HG03521 (cell line): ENCODE results near the gene TMTC2.

Experiments
- ATAC-seq: cut with Tn5 transposase; IDR thresholded peaks from one replicate; pipeline ENCODE4 v1.9.1; 2021; ENCODE audit warnings: mild to moderate bottlenecking, moderate library complexity; ENCODE audit not compliant: unreplicated experiment

The TMTC2 gene

DNA sequence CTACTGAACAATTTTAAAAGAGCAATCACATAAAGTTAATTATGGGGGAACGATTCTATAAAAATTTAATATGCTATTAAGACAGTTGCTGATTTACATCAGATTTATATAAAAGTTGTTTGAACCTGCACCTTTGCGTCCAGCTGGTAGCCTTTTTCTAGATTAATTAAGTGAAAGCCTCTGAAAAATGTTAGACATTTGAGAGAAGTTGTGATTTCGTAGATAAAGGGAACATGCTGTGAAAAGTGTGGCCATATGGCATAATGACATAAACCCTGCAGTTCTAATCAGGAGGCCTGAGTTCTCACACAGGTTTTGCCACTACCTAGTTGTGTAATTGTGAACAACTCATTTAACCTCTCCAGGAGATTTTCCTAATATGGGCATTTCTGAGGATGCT is 187.2 kb downstream of the TMTC2 start:
- no peak for ATAC-seq

DNA sequence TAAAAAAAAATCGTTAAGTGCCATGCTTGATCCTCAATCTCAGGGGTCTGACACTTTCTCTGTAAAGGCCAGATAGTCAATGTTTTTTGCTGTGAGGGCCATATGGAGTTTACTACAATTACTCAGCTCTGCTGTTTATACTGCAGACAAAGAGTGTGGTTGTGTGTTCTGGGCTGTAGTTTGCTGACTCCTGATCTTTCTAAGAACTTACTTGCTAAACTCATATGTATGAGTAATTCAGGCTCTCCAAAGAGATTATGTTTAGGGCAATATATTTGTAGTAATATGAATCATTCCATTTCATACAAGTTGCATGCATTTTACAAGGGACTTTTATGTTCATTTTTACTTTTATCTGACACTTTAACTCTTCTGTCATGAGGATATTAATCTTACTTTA is 188.2 kb downstream of the TMTC2 start:
- no peak for ATAC-seq

DNA sequence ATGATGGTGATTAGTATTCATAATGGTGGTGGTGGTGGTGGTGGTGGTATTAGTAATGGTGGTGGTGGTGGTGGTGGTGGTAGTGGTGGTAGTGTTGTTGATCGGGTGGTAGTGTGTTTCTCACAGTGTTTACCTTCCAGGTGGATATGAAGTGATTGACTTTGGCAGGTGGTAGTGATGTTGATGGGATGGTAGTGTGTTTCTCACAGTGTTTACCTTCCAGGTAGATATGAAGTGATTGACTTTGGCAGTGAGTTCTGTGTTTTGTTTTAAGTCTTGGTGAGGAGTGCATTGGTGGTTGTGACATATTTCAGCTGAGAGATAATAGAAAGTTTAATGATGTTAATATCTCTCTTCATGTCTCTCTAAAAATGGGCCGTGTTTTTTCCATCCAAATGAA is 189.4 kb downstream of the TMTC2 start:
- no peak for ATAC-seq

DNA sequence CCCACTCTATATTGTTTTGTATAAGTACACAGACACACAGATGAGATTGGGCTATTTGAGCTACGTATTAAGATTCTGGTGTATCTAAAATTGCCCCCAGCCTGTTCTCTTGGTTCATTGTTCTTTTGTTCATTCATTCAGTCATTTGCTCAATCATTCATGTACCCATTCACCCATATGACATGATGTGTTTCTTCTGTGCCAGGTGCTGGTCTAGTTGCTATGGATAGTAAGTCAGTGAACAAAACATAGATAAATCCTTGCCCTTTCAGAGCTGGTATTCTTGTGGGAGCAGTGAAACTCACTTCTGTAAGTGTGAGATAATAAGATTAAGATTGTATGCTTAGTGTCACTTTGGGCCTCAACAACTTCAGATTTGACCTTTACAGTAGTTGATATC is 191.3 kb downstream of the TMTC2 start:
- ATAC-seq, result no peak

DNA sequence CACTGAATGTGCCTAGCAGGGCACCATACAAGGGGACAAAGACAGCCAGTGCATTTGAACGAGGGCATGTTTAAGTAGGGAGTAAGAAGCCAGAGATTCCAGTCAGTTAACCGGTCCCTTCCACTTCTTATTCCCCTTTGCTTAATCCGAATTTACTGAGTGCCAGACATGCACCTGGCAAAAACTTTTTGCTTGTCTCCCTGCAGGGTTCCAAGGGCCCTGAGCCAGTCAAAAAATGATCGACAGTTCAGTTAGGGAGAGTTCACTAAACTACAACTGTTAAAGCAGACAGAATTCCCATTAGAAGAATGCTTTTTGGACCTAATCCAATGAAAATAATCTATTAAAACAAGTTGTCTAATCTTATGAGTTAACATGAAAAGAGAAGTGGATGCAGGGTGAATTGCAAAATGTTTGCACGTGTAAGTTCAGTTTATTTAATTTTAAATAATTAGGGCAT is 193.8 kb downstream of the TMTC2 start:
- no peak for ATAC-seq

DNA sequence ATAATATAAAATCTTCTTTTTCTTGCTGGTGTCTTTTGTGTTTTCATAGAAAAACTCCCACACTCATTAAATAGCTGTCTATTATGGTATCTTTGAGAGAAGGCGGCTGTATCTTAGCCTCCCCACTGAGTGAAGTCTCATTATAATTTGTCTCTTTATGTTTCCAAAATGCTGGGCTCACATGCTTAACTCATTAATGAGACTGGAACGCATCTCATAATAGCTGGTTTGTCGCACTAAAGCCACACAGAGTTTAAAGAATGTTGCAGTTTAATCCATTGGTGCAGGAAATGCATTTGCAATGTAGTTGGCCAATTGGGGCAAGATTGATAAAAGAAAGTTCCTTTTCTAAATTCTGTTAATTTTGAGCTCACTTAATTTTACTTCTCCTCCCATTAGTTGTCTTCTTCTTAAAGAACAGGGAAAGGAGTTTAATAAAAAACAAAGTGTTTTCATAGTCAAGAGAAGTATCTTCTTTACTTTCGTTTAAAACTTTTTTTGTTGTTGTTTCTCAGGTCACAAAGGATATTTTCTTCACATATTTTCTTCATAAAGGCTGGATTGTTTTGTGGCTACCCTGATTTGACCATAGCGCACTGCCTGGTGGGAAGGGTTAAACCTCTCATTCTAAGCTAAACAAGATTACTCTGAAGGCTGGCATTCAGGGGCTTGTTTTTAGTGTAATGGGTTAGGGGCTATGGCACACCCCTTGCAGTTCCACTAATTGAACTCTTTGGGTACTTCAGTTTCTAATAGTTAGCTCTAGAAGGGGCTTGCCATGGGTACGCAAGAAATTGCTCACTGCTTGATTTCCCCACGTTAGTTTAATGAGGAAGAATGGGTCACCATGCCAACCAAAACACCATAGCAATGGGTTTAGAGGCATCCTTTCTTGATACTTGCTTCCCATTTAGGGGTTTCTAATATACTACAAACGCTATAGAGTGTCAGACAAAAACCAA is 197.0 kb downstream of the TMTC2 start:
- no peak for ATAC-seq

DNA sequence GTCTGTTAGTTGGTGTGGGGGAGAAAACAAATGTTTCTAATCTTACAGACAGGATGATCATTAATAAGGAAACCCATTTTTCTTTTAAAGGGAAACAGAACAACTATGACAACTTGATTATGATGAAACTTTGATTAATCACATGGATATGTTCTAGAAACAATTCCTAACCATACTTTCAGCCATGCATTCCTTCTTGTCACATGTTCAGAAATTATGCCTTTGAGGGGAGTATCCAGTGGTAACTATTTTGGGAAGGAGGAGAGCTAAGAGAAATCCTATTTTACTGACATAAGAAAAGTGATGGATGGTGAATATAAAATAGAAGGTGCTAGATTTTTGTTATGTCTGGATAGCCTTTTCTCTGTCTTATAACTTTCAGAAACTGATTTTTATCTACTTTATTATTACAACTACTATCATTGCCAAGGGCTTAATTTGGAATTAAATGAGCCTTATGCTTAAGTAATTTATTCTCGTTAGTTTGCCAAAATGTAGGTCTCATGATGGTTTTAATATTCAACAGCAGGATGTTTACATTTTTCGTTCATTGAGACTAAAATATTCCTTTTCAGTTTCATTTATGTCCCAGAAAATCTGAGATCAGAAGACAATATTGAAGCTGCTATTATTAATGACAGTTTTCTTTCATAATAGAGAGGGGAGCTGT is 200.1 kb downstream of the TMTC2 start:
- ATAC-seq, result no peak

DNA sequence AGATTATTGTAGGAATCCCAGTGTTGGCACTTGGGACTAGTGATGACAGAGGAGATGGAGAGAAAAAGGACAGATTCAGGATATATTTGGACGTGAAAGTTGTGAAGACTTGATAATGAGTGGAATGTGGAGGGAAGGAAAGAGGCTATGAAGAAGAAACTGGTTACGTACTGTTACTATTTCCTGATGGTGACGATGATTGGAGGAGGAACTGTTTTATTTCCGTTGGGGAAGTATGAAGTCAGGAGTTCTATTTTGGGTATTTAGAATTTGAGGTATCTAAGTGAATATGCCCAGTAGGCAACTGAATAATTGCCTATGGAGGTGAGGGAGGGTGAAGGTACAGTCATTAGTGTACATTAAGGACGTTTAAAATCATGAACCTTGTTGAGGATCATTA is 207.2 kb downstream of the TMTC2 start:
- ATAC-seq, result no peak

DNA sequence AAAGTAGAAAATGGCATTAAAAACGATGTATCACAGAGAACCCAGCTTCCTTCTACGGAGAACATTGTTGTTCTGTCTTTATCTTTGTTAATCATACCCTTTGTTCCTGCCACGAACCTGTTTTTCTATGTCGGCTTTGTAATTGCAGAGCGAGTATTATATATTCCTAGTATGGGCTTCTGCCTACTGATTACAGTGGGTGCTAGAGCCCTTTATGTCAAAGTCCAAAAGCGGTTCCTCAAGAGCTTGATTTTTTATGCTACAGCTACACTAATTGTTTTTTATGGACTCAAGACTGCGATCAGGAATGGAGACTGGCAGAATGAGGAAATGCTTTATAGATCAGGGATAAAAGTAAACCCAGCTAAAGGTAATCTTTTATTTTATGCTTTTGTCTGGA is 209.6 kb downstream of the TMTC2 start:
- ATAC-seq, result no peak

DNA sequence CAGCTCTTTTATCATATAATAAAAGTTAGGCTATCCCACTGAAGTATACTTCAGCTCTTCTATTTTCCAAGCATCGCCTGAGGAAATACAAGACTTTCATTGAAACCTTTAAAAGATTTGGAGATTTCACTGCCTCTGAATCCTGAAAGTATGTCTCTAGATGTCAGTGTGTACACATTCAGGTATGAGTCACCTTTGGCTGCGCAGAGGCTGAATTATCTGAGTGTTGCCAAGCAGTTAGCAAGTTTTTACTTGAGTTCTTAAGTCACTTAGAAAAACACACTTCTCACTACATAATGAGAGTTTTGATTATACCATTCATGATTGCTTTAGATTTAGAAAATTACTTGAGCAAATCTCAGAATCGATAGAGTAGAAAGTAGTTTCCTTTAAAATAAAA is 210.3 kb downstream of the TMTC2 start:
- ATAC-seq, result no peak

DNA sequence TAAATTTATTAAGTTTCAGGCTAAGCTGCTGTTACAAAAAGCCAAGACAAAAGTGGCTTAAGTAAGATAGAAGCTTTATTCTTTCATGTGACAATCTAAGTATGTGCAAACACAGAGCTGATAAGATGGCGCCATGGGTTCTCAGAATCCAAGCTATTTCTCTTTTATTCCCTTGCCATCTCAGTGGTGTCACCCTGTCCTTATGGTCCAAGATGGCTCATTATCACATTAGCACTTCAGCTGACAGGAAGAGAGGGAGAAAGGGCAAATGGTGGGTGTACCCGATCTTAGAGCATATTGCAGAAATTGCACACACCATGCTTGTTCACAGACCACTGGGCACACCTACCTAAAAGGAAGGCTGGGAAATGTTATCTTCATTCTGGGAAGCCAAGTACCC is 211.7 kb downstream of the TMTC2 start:
- no peak for ATAC-seq

DNA sequence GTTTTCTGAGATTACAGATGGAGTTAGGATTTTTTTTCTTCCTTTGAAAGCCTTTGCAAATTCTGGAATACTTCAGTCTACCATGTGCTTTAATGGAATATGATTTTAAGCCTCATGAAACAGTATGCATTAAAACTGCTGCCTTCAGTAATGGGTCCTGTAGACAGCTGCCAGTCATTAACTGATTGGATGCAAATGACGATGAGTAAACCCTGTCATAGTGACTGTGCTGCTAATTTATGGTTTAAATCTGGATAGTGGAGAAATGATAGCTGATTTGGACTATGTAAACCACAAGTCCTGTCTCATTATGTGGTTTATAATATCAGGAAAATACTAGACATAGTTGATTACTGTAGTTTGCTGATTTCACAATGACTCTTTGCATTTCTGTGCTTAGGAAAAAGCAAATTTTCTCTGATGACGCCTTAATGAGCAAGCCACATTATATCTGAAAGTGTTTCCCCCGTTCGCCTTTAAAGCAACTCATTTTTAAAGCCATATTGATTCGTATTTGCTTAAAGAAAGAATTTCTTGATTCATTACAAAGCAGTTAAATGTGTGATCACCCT is 217.6 kb downstream of the TMTC2 start:
- ATAC-seq, result no peak

DNA sequence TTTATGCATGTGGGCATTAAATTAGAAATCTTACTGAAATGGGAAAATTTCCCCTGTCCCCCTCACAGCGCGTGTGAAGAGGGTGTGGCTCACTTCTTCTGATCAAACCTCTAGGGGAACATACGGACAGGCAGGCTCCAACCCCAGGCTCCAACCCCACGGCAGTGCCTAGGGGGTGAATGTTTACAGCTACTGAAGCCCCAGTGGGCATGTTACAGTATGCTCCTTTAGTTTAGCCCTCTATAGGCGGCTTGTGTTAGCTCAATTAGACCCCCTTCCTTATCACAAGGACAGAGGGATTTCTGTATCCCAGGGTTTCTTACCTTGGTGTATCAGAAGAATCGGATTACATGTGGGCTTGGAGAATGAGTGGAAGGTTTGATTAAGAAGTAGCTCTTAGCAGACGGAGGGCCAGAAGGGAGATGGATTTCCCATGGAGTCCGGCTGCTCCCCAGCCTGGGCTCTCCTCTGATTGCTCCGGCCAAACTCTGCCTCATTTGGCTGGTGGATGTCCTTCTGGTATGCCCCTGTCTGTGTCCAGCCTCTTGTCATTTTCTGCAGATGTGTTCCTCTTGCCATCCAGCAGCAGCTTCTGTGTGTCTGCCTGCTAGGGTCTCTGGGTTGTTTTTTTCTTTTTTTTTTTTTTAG is 223.7 kb downstream of the TMTC2 start:
- no peak for ATAC-seq

DNA sequence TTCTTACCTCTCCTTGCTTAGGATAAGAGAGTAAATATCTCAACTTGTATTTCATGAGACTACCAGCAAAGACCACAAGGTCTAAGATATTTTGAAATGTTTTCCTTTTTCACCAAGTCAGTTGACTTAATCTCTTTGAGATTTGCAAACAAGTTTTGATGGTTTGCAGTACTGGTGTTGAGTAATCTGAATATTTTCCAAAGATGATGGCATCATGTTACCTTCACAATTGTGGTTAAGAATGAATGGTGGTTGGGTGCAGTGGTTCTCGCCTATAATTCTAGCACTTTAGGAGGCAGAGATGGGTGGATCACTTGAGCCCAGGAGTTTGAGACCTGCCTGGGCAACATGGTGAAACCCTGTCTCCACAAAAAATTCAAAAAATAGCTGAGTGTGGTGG is 225.7 kb downstream of the TMTC2 start:
- ATAC-seq, result no peak

DNA sequence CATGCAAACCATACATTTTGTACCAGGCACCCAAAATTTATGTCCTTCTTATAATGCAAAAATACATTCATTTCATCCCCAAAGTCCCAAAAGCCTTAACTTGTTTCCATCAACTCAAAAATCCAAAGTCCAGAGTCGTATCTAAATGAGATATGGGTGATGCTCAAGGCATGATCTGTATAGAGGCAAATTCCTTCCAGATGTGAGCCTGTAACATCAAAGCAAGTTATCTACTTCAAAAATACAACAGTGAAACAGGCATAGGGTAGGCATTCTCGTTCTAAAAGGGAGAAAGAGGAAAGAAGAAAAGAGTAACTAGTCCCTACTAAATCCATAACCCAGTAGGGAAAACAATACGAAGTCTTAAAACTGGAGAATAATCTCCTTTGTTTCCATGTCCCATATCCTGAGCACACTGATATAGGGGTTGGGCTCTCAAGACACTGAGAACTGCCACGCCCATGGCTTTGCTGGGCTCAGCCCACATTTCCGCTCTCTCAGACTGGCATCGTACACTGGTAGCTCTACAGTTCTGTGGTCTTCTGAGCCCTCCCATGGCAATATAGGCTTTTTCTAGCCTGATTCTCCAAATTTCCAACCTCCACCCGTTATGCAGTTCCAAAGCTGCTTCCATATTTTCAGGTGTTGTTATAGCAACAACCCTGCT is 232.8 kb downstream of the TMTC2 start:
- ATAC-seq, result no peak

DNA sequence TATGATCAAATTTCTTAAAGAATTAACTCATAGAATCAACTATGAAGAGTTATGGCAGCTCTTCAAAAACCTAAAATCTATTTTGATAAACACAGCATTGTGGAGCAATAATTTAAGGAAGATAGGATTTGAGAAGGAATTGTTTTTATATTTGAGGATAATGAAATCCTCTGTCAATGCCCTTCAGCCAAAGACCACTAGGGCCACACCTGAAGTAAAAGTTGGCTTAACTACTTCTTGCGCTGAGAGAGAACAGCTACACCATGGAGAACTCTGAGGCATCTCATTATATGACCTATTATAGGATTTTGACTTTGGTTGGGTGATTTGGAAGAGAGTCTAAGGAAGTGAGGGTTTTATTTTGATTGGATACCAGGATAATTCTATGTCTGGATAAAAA is 237.2 kb downstream of the TMTC2 start:
- no peak for ATAC-seq

DNA sequence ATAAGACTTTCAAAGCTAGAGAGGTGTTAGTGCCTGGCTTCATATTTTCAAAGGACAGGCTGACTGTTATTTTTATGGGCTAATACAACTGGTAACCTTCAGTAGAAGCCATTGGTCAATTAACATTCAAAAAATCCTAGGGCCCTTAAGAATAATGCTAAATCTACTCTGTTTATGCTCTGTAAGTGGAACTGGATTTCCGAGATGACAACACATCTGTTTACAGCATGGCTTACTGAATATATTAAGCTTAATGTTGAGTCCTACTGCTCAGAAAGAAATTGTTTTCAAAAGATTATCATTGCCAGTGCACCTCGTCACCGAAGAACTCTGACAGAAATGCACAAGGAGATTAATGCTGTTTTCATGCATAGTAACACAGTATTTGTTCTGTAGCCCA is 239.9 kb downstream of the TMTC2 start:
- ATAC-seq, result no peak

DNA sequence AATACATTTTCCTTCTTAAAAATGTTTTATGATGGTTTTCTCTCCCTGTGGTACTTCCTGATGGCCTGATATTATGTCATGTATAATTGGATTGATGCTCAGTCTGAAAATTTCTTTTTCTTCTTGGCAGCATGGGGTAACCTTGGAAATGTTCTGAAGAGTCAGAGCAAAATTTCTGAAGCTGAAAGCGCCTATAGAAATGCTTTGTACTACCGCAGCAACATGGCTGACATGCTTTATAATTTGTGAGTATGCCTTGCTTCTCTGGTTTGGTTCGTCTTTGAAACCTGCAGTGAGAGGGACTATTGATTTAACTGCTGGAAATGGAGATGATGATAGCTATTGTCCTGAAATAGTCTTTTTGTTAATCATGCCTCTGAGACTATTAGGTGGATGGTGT is 243.6 kb downstream of the TMTC2 start:
- no peak for ATAC-seq

DNA sequence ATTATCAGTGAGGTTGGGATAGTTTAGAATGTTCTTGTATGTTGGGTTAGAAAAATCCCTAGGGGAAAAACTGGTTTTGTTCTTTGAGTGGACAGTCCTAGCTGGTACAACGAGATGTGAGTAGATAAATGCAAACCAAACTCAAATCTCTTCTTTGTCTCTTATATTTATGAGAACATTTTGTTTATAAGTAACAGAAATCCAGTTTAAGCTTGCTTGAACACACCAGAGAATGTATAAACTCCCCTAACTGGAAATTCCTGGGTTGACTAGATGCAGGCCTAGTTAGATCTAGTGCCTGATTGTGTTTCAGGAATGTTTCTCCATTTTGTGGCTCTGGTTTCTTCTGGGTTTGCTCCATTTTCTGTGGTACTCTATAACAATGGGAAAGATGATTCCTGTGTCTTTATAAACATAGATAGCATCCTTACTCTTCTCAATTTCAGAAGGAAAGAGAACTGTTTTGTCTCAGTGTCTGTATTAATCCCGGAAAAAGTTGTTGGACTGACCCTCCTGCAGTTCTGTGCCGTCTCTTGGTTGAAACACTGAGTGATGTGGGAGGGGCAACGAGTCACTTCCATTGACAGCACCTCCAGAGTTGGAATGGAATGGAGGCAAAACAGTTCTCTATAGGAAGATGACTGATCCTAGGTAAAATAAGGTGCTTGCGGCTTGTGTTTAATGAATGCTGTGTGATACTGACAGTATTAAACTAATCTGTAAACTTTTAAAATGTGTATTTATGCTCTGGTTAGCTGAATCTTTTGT is 244.8 kb downstream of the TMTC2 start:
- ATAC-seq, result no peak

DNA sequence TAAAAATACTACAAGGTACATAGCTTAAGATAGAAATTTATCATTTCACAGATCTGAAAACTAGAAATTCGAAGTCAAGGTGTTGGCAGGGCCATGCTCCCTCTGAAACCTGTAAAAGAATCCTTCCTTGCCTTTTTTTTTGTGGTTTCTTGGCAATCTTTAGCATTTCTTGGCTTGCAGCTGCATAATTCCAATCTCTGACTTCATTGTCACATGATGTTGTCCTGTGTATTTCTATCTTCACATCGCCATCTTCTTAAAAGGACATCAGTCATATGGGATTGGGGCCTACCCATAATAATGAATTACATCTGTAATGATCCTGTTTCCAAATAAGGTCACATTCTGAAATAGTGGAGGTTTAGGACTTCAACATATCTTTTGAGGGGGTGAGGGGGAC is 250.4 kb downstream of the TMTC2 start:
- no peak for ATAC-seq
